Pulmonary artery endothelial cell (primary cell): ENCODE data around the gene CPLX1. TPM values are rescaled to one million over a fixed set of nuclear protein-coding genes. Genes with fewer than 3 reads are reported as not detected.
"Not testable (repeated sequence)": the region's sequence is repeated elsewhere in the genome, so short reads cannot be mapped to it uniquely, and the experiment has no call there.

ENCODE experiments used
- DNase-seq: peaks from one replicate; pipeline ENCODE4 v3.0.0-alpha.2; 2011; ENCODE audit warnings: low read depth, low spot score
- total RNA-seq: library from RNA; depleted of rRNA; stranded (reverse); fragments of >200 nt; gene quantifications from 2 replicates; pipeline ENCODE4 v1.2.3, GENCODE V29; 2014

Gene CPLX1
- total RNA-seq, 1 donor from 2014 or later: 0.13 TPM

DNA sequence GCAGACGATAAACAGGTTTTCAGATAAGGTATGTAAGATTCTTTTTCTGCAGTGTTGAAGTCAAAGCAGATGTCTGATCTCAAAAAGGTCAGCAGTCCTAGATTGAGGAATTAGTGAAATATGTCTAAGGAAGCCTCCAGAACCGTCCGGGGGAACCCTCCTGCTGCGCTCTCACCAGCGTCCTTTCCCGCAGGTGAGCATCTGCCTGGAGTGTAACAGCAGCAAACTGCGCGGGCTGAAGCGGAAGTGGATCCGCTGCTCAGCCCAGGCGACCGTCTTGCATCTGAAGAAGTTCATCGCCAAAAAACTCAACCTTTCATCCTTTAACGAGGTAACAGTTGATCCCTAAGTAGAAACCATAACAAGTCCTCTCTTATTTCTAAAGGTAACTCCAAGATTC, 64.8 kb downstream of the CPLX1 start:
- no peak for DNase-seq

DNA sequence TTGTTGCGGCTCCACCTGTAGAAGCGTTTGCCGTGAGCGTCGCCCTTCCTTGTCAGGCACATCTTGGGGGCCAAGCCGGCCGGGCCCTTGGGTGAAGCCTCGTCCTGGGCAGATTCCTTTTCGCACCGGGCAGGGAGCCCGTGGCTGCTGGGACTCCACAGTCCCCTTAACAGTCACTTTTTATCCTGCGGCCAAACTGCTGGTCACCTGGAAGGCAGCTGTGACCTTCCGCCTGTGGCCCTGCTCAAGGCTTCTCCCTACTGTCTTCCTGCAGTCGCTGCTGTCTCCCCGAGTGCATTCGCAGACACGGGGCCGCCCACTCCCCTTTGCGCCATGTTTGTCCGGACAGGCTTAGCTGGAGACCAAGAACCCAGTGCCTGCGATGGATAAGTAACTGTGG, 65.3 kb downstream of the CPLX1 start:
- DNase-seq: no peak

DNA sequence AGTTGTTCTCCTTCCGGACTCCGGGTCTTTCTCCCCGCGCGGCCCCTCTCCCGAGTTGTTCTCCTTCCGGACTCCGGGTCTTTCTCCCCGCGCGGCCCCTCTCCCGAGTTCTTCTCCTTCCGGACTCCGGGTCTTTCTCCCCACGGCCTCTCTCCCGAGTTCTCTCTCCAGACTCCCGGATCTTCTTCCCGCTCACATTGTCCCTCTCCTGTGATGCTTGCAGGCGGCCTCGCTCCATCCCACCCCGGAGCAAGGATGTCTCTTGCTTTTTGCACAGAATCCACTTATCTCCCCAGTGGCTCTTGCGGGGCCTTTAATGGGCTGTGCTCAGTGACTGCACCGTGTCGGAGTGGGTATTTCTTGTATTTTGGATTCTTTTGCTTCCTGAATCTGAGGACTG, 66.1 kb downstream of the CPLX1 start:
- not testable (repeated sequence) for DNase-seq

DNA sequence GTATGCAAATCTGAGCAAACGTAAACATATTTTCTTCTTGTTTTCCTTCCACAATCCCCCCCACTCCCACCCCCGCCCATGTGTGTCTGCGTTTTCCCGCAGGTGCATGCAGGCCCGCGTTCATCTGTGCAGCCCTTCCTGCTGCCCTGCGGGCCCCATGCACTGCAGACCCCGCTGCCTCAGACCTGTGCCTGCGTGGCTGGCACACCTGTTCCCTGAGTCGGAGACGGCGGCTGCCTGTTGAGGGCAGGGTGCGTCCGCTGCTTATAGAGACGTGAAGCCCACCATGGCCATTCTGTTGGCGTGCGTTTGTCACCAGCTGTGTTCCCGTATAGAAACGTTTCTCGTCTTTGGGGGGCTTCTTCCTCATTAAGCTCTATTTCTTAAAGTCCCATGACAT, 68.8 kb downstream of the CPLX1 start:
- DNase-seq: no peak

GRCh38 chr4:754221-755120, 71.5 kb downstream of the CPLX1 start:
- DNase-seq: no peak

DNA sequence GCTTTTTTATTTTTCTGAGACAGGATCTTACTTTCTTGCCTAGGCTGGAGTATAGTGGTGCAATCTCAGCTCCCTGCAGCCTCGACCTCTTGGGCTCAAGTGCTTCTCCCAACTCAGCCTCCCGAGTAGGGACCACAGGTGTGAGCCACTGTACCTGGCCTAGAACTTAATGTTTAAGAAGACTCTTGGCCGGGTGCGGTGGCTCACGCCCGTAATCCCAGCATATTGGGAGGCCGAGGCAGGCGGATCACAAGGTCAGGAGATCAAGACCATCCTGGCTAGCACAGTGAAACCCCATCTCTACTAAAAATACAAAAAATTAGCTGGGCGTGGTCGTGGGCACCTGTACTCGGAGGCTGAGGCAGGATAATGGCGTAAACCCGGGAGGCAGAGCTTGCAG, 72.7 kb downstream of the CPLX1 start:
- DNase-seq: not testable (repeated sequence)

- no peak for DNase-seq
These were observed 73.6 kb downstream of the CPLX1 start for GRCh38 chr4:752196-752861.

DNA sequence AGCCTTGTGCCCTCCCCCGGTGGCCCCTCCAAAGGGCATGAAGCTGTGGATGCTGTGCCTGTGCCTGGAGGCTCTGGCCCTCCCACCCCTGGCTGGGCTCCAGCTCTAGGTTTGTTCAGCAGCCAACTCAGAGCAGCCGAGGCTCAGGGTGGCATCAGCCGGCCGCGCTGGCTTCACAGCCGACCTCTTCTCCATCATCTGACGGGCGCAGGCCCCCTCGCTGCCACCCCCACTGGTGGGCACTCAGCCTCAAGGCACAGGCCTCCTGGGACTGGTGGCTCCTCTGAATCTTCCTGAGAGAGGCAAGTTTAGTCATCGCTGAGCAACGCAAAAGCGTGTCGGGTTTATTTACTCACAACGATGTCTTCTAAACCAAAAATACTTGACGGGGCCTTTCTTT, 74.3 kb downstream of the CPLX1 start:
- no peak for DNase-seq

DNA sequence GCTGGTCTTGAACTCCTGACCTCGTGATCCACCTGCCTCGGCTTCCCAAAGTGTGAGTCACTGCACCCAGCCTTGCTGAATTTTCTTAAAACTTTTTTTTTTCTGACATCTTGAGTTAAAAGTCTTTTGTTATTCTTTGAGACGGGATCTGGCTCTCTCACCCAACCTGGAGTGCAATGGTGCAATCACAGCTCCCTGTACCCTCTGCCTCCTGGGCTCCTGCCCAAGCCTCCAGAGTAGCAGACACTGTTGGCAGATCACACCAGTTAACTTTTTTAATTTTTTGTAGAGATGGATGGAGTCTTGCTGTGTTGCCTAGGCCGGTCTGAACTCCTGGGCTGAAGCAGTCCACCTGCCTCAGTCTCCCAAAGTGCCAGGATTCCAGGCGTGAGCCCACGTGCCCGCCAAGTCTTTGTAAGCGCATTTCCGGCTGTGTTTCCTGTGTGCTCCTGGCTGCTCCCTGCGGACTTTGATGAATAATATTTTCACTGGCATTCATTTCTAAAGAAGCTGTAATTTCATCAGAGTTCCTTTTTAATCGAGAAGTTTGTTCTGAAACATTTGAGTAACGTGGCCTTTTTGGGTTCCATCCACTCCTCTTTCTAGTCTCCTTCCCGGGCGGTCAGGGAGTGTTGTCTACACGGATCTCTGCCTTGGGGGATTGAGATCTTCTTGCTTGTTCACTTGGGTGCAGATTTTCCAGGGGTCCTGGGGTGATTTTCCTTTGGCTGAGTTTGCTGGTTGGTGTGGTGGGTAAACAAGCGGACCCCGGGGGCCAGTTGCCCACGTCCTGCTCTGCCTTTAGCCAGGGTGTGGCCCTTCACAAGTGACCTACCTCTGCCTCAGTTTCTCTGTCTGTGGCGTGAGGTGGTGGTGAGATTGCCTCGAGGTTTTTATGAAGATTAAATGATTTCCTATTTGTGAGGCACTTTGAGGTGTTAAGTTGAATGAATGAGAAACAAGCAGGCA, 75.9 kb downstream of the CPLX1 start:
- DNase-seq: no peak

GRCh38 chr4:748461-748860, 77.5 kb downstream of the CPLX1 start:
- DNase-seq: no peak

DNA sequence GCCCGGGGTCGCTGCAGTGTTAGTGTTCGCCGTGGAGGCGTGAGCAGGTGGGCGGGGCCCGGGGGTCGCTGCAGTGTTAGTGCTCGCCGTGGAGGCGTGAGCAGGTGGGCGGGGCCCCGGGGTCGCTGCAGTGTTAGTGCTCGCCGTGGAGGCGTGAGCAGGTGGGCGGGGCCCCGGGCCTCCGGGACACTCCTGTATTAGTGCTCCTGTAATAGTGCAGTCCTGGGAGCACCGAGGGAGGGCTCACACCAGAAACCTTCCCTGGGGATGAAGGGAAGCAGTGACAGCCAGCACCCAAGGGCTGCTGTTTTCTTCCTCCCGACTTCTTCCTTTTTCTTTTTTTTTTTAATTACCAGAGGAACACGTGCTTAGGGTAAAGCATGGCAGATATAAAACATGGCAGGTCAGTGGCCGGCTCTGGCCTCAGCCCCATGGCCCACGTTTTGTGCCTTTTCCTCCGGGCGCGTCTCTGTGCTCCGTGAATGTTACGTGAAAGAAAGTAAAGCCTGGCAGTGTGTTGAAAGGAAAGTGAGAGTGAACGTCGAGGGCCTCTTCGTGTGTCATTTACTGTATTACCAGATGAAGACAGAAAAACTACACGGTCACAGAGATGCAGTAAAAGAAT, 78.3 kb downstream of the CPLX1 start:
- DNase-seq: no peak

- DNase-seq: no peak
These were observed 81.6 kb downstream of the CPLX1 start for GRCh38 chr4:744212-744841.

DNA sequence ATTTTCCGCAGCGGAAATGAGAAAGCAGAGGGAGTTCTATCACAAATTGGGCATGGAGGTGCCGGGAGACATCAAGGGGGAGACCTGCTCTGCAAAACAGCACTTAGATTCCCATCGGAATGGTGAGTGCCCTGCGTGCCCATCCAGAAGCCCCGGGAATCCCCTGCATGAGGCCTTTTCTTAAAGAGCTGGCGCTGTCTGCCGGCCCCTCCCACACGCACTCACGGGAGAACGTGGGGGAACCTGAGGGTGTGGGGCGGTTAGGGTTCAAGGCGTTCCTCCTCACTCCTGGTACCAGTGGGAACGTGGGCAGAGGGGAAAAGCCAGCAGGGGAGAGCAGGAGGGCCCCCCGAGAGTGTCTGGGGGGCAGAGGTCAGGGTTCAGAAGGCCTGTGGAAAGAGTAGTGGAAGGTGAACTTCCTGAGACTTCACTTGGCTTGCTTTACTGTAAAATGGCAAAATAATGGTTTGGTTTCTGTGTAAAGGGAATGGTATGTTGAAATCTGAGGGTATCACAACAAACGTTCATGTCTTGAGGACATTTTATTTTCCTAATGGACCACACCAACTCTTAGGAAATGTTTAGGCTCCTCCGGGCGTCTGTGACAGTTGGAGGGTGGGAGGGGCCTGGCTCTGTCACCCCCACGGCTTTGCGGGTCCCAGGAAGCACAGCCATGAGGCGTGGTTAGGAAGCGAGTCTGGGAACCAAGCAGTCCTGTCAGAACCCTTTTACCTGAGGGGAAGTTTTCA, 82.3 kb downstream of the CPLX1 start:
- DNase-seq: no peak

DNA sequence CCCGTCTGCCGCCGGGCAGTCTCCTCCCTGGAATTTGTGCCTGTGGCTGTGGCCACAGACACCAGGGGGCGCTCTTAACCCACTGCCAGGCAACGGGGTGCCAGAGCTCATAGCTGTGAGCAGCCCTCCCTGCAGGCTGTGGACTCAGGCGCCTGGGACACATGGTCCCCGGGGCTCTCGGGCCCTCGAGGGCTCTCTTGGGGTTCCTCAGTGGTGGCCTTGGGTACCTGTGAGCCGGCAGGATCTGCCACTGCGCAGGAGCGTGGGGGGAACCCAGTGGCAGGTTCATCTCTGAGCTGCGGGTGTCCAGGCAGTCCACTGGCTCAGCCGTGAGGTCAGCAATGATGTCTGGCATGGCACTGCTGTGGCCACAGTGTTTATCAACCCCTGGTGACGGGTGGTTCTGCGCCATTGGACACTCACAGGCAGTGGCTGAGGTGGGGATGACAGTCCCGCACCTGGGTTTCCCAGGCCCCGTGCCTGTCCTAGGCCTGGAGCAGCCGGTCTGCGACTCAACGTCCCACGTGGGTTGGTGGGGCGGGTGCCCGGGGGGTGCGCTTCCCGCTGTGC, 83.1 kb downstream of the CPLX1 start:
- DNase-seq: no peak

- DNase-seq: no peak
These were observed 83.7 kb downstream of the CPLX1 start for GRCh38 chr4:742096-742741.

DNA sequence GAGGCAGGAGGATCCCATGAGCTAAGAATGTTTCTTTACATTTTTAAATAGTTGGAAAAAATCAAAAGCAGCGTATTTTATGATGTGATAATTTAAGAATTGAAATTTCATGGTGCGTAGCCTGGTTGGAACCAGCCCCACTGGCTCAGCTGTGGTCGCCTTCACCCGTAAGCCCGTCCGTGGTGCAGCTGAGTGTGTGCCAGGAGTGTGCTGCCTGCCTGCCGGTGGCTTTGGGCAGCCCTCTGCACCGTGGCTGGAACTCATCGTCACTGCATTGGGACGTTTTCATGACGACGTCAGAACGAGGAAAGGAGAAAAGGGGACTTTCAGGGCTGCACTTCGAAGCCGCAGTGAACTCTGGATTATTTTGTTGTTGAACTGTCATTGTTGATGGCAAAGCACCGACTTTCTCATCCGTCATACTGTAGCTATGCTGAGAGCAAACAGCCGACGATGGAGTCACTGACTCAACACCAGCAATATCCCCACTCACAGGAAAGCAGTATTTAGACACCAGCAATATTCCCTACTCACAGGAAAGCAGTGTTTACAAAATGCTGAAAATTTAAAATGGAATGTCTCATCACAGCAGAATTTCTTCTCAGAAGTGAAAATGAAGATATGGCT, 85.2 kb downstream of the CPLX1 start:
- no peak for DNase-seq

- no peak for DNase-seq
These were observed 85.9 kb downstream of the CPLX1 start for GRCh38 chr4:740011-740410.

- no peak for DNase-seq
These were observed 86.4 kb downstream of the CPLX1 start for GRCh38 chr4:739569-739968.
